Neural progenitor cell (in vitro differentiated cells): ENCODE data around the gene NME9.

Experiments
- EZH2phosphoT487 ChIP-seq: fragments of 200-600 bp; sonication (generic); IDR thresholded peaks from 2 replicates; pipeline ENCODE4 v1.6.1; 2017; ENCODE audit warnings: antibody characterized with exemption
- TF ChIP-seq, protein P1 (sequence below): fragments of 200-600 bp; sonication (generic); IDR thresholded peaks from 2 replicates; pipeline ENCODE4 v1.5.1; 2017; ENCODE audit warnings: antibody characterized with exemption, mild to moderate bottlenecking

DNA sequence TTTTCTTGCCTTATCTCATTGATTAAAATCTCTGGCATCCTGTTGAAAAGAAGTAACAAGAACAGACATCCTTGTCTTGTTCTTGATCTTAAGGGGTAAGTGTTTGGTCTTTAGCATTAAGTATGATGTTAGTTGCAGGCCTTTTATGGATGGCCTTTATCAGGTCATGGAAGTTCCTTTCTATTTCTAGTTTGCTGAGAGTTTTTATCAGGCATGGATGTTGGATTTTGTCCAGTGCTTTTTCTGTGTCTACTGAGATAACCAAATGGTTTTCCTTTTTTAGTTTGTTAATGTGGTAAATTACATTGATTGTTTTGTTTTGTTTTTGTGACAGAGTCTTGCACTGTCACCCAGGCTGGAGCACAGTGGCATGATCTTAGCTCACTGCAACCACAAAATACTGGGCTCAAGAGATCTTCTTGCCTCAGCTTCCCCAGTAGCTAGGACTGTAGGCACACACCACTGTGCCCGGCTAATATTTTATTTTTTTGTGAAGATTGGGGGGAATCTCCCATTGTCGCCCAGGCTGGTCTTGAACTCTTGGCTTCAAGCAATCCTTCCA is 45.0 kb upstream of the NME9 start:
- TF ChIP-seq, protein P1, sequence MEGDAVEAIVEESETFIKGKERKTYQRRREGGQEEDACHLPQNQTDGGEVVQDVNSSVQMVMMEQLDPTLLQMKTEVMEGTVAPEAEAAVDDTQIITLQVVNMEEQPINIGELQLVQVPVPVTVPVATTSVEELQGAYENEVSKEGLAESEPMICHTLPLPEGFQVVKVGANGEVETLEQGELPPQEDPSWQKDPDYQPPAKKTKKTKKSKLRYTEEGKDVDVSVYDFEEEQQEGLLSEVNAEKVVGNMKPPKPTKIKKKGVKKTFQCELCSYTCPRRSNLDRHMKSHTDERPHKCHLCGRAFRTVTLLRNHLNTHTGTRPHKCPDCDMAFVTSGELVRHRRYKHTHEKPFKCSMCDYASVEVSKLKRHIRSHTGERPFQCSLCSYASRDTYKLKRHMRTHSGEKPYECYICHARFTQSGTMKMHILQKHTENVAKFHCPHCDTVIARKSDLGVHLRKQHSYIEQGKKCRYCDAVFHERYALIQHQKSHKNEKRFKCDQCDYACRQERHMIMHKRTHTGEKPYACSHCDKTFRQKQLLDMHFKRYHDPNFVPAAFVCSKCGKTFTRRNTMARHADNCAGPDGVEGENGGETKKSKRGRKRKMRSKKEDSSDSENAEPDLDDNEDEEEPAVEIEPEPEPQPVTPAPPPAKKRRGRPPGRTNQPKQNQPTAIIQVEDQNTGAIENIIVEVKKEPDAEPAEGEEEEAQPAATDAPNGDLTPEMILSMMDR, result no peak
- TF ChIP-seq EZH2phosphoT487, result no peak
